HG02943 (cell line): ENCODE results near the gene WDR73.
"Not testable (repeated sequence)": the region's sequence is repeated elsewhere in the genome, so short reads cannot be mapped to it uniquely, and the experiment has no call there.

Source experiments
- ATAC-seq: cut with Tn5 transposase; IDR thresholded peaks from one replicate; pipeline ENCODE4 v1.9.1; 2021; ENCODE audit warnings: mild to moderate bottlenecking, low read depth, moderate library complexity; ENCODE audit not compliant: unreplicated experiment

Gene WDR73

DNA sequence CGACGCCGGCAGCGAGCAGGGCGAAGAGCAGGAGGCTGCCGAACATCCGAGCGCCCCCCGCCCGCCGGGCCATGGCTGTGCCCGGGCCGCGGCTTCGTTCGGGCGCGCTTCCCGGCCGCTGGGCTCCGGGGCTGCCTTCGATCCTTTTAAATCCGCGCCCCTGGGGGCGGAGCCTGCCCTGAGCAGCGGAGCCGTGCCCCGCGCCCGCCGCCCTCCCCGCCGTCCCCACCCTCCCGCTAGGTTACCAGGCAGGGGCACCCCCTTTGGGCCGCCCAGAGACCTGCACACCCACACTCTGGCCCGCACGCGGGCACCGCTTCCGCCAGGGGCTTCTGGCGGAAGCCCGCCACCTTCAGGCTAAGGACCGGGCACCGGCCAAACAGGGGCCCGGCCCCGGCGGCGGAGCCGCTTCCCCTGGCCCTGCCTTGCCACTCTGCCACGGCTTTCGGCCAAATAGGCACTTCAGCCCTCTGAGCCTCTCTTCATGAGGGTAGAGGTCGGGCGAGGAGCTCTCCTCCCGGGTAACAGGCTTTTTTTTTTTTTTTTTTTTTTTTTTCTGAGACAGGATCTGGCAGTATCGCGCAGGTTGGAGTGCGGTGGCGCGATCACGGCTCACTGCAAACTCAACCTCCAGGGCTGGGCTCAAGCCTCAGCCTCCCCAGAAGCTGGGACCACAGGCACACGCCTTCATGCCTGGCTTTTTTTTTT is 4.2 kb upstream of the WDR73 start, which contains the start of gene NMB:
Gene NMB (minus strand): TSS at position 120 of the 708 bp plus-strand sequence. CDS start 47 bp downstream, at position 73.
- ATAC-seq, result peak; percentile 66

DNA sequence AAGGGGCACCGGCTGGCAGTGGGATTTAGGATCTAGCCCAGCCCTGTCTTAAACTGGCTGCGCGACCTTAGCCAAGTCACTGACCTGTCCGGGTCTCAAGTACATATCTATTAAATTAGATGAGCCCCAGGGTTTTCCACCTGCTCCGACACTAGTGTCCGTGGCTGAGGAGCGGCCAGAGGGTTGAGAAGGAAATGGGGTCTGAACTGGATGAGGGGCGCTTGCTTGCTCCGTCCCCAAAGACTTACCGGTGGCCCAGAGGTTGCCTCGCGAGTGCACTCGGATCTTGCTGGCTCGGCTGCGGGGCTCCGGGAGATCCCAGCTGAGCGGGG is 3.6 kb upstream of the WDR73 start:
- no peak for ATAC-seq

DNA sequence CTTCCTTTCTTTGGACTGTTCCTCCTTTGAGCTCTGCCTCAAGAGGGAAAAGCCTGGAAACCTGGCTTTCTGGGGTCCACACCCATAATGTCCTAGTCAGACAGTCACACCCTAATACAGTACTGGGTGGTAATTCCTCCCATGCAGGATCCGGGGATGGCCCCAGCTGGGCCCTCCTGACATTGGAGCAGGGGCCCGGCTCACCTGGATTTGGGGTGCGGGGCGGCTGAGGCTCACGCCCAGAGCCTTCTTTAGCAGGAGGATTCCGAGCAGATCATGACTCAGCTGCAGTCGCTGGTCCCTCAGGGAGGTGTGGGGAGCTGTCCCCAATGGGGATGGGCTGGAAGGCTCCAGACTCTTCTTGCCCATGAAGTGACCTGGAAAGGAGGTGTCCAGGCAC is 2.9 kb upstream of the WDR73 start:
- no peak for ATAC-seq

DNA sequence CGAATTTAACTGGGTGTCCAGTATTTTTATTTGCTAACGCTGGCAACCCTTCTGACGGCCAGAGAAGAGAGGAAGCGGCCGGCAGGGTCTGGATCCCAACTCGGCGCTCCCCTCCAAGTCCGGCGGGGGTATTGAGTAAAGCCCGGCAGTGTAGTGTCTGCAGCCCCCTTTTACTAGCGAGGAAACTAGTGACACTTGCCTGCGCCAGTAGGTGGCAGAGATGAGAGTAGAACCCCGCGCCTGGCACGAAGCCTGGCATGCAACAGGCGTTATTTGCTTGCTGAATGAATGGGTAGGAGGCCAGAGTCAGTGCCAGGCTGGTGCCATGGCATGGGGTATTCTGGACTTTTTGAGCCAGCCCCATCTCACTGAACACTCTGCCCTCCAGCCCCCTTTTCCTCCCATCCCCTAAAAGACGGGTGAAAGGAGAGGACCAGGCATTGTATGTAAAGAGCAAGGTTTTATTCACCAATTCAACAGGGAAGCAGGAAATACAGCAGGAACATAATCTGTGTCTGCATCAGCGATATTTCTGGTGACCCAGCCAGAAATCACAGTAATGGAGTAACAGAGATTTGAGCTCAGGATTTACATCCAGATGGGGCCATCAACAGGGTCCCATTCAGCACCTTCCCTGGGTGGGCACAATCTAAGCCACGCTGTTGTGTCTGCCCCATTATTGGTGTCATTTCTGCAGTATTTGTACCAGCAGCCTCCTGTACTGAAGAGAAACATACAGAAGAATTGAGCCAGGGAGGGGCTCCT is 788 bp upstream of the WDR73 start:
- peak; percentile 34 for ATAC-seq

DNA sequence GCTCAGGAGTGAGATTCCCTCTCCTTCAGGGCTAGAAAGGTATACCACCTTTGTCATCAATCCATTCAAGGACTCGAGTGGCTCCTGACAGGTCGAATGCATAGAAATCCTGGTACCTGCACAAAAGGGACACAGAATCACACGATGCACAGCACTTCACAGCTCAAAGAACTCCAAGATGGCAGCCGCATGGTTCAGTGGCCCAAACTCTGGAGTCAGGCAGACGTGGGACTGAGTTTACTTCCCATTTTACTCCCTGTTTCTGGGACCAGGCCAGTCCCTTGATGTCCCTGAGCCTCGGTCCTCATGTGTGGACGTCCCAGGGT is 536 bp downstream of the WDR73 start:
- ATAC-seq, result no peak

DNA sequence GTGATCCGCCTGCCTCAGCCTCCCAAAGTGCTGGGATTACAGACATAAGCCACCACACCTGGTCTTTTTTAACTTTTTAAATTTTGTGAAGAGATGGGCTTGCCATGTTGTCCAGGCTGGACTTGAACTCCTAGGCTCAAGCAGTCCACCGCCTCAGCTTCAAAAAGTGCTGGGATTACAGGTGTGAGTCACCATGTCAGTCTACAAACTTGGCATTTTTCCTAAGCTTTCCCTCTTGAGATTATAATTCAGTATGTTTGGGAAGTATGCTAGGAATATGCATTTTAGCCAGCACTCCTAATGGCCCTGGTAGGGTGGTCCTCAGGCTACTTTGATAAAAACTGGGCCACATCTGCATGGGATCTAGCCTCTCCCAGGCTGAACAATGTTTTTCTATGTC is 4.4 kb downstream of the WDR73 start:
- no peak for ATAC-seq

DNA sequence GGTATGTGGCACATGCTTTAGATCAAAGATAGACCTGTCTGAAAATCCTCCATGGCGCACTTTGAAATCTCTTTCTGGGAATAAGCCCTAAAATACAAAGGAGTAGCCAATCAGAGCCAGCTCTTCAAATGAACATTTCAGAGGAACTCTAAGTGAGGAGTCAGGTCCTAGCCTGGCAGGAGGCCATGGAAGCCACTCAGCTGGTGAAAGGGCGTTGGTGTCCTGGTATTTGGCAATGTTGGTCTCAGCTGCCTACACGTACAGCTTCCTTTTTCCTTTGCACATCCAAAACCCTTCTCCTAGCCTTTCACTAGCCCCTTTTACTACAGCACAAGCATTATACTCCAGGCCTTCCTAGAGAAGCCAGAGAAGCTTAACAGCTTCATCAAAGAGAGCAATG is 5.5 kb downstream of the WDR73 start:
- no peak for ATAC-seq

DNA sequence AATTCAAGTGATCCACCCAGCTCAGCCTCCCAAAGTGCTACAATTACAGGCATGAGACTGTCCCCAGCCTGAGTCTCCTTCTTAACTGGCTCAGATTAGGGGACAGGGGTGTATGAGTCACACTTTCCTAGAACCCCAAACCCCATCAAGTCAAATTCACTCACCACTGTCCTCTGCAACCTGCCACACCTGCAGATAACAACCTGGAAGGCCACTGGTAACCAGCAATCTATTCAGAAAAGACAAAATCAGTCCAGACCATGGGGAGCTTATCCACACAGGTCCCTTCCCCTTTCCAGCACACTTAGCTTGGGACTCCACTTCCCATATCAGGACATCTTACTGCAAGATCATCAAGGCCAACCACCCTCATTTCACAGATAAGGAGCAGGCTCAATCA is 6.4 kb downstream of the WDR73 start:
- no peak for ATAC-seq

DNA sequence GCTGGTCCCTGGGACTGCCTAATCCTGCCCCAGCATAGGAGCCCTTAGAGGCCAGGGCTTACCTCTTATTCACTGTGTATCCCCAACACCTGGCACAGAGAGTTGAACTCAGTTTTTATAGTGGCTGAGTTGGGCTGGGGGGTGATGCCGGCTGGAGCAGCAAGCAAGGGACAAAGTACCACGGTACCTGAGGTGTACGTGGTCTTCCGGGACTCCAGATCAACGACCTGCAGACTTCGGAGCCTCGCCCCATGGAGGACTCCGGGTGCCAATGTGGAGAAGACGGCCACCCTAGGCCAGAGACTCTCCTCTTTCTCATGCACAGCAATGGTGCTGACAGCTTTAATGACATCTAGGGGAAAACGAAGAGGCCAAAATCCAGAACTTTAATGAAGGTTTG is 8.1 kb downstream of the WDR73 start:
- ATAC-seq, result no peak

DNA sequence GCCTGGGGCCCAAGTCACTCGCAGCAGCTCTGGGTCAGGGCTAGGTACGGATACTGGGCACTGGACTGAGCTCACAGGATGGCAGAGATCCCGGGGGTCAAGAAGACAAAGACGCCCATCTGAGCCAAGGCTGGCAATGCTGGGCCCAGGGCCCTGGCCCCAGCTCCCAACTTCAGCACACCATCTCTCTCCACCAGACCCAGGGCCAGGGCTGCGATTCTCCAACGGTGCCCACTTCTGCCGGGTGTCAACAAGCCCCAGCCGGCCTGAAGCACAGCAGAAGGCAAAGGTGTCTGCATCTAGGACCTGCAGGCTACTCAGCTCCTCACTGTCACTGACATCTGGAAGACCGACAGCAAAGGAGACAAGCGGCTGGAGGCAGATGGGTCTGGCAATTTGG is 8.6 kb downstream of the WDR73 start:
- no peak for ATAC-seq

DNA sequence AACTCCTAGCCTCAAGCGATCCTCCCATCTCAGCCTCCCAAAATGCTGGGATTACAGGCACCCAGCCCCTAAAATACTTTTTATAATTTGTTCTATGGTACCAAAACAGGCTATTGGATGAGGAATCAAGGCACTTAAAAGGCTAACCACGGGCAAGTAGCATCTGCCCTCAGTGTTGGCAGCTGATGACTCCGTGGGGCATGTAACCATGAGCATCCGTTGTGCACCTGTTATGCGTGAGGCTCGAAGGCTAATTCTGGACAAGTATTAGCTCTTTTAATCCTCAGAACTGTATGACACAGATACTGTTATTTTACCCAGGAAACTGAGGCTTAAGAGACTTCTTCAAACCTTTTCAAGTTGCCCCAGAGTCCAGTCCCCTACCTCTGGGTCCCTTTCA is 10.2 kb downstream of the WDR73 start:
- no peak for ATAC-seq

DNA sequence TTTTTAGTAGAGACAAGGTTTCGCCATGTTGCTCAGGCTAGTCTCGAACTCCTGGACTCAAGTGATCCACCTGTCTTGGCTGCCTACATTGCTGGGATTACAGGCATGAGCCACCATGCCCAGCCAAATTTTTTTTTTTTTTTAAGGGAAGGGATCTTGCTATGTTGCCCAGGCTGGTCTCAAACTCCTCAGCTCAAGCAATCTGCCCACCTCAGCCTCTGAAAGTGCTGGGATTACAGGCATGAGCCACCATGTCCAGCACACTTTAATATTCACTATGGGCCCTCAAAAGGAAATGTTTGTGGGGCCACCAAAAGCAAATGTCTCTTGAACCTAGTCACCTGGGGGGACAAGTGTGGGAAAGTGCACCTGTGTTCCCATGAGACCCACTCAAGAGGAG is 11.4 kb downstream of the WDR73 start:
- not testable (repeated sequence) for ATAC-seq

DNA sequence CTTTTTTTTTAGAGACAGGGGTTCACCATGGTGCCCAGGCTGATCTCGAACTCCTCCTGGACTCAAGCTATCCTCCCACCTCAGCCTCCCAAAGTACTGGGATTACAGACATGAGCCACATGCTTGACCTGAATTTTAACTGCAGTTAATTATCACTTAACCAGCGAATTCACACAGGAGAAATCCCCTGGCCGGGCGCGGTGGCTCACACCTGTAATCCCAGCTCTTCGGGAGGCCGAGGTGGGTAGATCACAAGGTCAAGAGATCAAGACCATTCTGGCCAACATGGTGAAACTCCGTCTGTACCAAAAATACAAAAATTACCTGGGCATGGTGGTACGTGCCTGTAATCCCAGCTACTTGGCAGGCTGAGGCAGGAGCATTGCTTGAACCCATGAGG is 12.2 kb downstream of the WDR73 start:
- ATAC-seq, result not testable (repeated sequence)

DNA sequence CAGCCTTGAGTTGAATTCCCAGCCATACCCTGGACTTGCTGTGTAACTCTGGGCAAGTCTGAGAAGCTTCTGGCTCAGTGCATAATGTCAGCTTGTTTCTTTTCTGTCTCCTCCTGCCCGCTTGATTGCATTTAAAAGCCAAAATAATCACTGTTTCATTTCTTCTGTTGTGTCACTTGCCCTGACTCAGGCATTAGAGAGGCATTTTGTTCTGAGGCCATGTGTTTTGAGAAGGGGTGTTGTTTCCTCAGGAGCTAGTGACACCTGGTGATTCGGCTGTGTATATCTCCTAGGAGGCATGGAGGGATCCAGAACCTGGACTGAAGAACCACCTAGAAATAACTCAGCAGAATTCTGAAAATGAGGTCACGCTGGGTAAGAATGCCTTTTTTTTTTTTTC is 16.0 kb downstream of the WDR73 start:
- ATAC-seq, result no peak

DNA sequence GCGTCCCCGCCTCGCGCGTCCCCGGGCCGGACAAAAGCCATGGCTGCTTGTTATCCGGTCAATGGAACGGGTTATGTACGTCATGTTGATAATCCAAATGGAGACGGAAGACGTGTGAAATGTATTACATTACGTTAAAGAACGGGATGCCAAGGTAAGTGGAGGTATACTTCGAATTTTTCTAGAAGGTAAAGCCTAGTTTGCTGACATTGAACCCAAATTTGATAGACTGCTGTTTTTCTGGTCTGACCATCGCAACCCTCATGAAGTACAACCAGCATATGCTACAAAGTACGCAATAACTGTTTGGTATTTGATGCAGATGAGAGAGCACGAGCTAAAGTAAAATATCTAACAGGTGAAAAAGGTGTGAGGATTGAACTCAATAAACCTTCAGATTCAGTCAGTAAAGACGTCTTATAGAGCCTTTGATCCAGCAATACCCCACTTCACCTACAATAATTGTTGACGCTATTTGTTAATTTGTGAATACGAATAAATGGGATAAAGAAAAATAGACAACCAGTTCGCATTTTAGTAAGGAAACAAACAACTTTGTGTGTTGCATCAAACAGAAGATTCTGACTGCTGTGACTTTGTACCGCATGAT is 19.8 kb downstream of the WDR73 start:
- ATAC-seq, result no peak

DNA sequence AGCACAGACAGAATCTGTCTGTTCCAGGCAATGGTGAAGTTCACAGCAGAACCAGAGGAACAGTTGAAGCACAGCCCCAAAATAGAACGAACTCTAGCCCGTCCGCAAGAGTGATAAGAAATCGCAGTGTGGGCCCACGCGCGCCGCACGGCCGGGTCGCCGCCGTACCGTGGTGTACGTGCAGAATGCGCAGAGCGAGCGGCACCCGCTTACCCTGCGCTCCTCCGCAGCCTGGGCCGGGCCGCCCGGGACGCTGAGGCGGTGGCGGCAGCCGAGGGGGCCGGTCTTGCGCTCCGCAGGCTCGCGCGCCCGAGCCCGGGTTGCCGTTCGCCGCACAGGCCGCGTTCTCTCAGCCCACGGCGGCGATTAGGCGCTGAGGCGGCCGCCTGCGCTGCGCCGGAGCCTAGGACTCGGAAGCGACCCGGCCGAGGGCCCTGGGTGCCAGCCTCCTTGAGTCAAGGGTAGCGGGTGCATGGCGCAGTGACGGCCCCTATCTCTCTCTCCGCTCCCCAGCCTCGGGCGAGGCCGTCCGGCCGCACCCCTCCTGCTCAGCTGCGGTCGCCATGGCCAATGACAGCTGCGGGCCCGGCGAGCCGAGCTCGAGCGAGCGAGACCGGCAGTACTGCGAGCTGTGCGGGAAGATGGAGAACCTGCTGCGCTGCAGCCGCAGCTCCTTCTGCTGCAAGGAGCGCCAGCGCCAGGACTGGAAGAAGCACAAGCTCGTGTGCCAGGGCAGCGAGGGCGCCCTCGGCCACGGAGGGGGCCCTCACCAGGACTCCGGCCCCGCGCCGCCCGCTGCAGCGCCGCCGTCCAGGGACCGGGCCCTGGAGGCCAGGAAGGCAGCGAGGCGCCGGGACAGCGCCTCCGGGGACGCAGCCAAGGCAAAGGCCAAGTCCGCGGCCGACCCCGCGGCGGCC is 20.5 kb downstream of the WDR73 start:
- peak; percentile 43 for ATAC-seq

DNA sequence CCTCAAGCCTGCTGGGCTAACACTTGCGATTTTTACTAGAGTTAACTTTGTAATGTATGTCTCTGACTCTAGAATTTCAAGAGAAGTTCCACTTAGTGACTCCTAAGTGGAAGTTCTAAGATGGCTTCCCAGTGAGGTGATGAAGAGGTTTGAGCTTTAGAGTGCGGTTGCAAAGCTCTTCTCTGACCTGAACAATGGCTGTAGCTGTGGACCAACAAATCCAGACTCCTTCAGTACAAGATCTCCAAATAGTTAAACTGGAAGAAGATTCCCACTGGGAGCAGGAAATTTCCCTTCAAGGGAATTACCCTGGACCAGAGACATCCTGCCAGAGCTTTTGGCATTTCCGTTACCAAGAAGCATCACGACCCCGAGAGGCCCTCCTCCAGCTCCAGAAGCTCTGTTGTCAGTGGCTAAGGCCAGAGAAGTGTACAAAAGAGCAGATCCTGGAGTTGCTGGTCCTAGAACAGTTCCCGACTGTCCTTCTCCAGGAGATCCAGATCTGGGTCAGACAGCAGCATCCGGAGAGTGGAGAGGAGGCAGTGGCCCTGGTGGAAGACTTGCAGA is 22.3 kb downstream of the WDR73 start:
- no peak for ATAC-seq

DNA sequence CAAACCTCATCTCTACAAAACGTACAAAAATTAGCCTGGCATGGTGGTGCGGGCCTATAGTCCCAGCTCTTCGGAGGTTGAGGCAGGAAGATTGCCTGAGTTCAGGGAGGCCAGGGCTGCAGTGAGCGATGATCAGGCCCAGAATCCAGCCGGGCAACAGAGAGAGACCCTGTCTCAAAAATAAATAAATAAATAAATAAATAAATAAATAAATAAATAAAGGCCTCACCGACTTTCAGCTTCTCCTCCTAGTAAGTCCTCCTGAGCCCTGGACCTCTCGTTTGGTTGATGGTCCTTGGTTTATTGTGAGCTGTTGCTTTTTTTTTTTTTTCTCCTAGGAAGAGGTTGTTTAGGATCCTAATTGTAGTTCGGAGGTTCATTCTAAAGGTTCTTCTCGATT is 25.1 kb downstream of the WDR73 start:
- ATAC-seq, result no peak

DNA sequence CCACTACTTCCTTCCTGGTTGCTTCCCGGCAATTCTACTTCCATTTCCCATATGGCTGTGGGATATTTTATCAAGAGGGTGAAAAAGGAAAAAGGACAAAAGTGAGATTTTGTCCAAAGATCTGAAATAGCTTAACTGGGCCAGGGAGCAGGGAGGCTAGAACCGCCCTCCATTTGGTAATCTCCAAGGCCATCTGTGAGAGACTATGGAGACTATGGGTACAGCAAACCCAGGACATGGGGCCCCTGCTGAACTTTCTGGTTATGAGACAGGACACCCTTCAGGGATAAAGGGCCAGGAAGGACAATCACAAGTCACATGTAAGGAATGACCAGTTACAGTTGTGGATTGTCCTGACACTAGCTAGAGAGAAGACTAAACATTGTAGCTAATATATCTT is 29.0 kb downstream of the WDR73 start:
- no peak for ATAC-seq

DNA sequence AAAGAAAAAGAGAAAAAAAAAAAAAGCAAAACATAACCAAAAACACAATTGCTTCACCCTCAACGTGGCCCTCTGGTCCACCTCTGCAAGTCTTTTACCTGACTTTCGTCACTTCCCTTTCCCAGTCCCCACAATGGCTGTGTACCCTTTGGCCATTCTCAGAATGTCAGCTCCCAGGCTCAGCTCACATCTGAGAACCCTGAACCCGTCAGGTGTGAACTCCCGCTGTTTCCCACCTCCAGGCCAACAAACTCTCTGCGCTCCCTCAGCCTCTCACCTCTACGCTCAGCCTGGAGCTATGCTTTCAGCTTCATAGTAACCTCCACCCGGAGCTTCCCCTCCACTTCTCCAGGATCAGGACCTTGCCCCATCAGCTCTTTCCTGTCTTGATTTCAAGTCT is 29.7 kb downstream of the WDR73 start:
- no peak for ATAC-seq
